Nasal cavity respiratory epithelium epithelial cell of viscerocranial mucosa (primary cell): Measurements from ENCODE around the gene FAIM. TPM values are rescaled to one million over a fixed set of nuclear protein-coding genes. Genes with fewer than 3 reads are reported as not detected.

Experiments
- total RNA-seq: library from RNA; depleted of rRNA; stranded (reverse); fragments of >200 nt; gene quantifications from 2 replicates; pipeline ENCODE4 v1.2.3, GENCODE V29; 2014

FAIM gene
- 5.8 and 8.1 TPM in 2 replicates for total RNA-seq

GRCh38 chr3:138608322-138609135 is at the start of gene FAIM:
FAIM (plus strand) TSS chr3:138608771; CDS start chr3:138619727, 10,956 bp downstream.

GRCh38 chr3:138594150-138594934 is 14.2 kb upstream of the FAIM start, which contains the start of gene CEP70:
CEP70 (minus strand) TSS chr3:138594260; CDS start chr3:138572927, 21,333 bp downstream.

Other genes starting within 250 kb of the FAIM start
- gene ESYT3, start 174.2 kb upstream of the FAIM start, total RNA-seq, result 0.64 and 7.5 TPM in 2 replicates
- gene CEP70, start 14.5 kb upstream of the FAIM start, total RNA-seq, result 22.4 and 22.6 TPM in 2 replicates
- 18.8 and 38.2 TPM in 2 replicates for gene PIK3CB, start 226.2 kb downstream of the FAIM start, total RNA-seq